ENCODE data around the gene BTBD6. TPM values are rescaled to one million over a fixed set of nuclear protein-coding genes. Genes with fewer than 3 reads are reported as not detected.
A peak's percentile ranks its signal among the peaks of the same experiment; 100 is the strongest.
"Not testable (repeated sequence)": the region's sequence is repeated elsewhere in the genome, so short reads cannot be mapped to it uniquely, and the experiment has no call there.

Gene BTBD6
- total and polyA plus RNA-seq, 8 donors = 4.3 to 44.5 (median 8.3) TPM

- Histone ChIP-seq H3K36me3 (no peaks in the 10 kb centered on the region), H3K27ac (no peak overlapping the region), H3K27me3 (no peaks in the 10 kb centered on the region), H3K4me3 (no peak overlapping the region), H3K9me3 (no peaks in the 10 kb centered on the region), H3K4me1 (peaks cover 16 to 24% (median 22%) of the 10 kb centered on the region in 3 donors)
- intact Hi-C loops (cut with DNase I) = loop anchor here in 1 of 3 donors (10.0 kb wide), 2 partner anchors 70 to 200 kb away; no protein-coding TSS in a partner anchor
- TF ChIP-seq, protein P1, sequence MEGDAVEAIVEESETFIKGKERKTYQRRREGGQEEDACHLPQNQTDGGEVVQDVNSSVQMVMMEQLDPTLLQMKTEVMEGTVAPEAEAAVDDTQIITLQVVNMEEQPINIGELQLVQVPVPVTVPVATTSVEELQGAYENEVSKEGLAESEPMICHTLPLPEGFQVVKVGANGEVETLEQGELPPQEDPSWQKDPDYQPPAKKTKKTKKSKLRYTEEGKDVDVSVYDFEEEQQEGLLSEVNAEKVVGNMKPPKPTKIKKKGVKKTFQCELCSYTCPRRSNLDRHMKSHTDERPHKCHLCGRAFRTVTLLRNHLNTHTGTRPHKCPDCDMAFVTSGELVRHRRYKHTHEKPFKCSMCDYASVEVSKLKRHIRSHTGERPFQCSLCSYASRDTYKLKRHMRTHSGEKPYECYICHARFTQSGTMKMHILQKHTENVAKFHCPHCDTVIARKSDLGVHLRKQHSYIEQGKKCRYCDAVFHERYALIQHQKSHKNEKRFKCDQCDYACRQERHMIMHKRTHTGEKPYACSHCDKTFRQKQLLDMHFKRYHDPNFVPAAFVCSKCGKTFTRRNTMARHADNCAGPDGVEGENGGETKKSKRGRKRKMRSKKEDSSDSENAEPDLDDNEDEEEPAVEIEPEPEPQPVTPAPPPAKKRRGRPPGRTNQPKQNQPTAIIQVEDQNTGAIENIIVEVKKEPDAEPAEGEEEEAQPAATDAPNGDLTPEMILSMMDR (IDR thresholded peaks at IDR 0.05) = no peak
- FAIRE-seq = no peak
- WGBS, 2 donors = 44 to 51% methylated on average over 8 of the region's 8 CpGs
- peak in 1 of 4 donors; percentile 38 for ATAC-seq
- peak in 1 of 6 donors; percentile 50 for DNase-seq
Observed at GRCh38 chr14:105285174-105285573, 36.8 kb downstream of the BTBD6 start.

GRCh38 chr14:105286759-105287144, 38.4 kb downstream of the BTBD6 start:
- H3K27me3 ChIP-seq = no peaks in the 10 kb centered on the region
- H3K27ac ChIP-seq = no peak overlapping the region
- WGBS, 2 donors = 95% methylated on average over 9 of the region's 9 CpGs
- ATAC-seq (no peak), FAIRE-seq (no peak), DNase-seq (peak in 1 of 6 donors; percentile 11)
- H3K36me3 ChIP-seq = no peaks in the 10 kb centered on the region
- TF ChIP-seq, protein P1 (IDR thresholded peaks at IDR 0.05) = no peak
- no peaks in the 10 kb centered on the region for H3K9me3 ChIP-seq
- intact Hi-C loops (cut with DNase I) = loop anchor here in 1 of 3 donors (10.0 kb wide), 2 partner anchors 68 to 202 kb away; no protein-coding TSS in a partner anchor
- no peak overlapping the region for H3K4me3 ChIP-seq
- peaks cover 16 to 20% (median 17%) of the 10 kb centered on the region in 3 donors for H3K4me1 ChIP-seq

- Histone ChIP-seq H3K9me3 (no peaks in the 10 kb centered on the region), H3K4me1 (peaks cover 10 to 17% (median 16%) of the 10 kb centered on the region in 3 donors), H3K36me3 (no peaks in the 10 kb centered on the region), H3K27ac (no peak overlapping the region), H3K4me3 (no peak overlapping the region), H3K27me3 (no peaks in the 10 kb centered on the region)
- intact Hi-C loops (cut with DNase I) = loop anchor here in 1 of 3 donors (10.0 kb wide), 2 partner anchors 67 to 203 kb away; no protein-coding TSS in a partner anchor
- FAIRE-seq = no peak
- peak in 1 of 6 donors; percentile 12 for DNase-seq
- 83 to 85% methylated on average over 24 of the region's 24 CpGs for WGBS, 2 donors
- TF ChIP-seq, protein P1 (IDR thresholded peaks at IDR 0.05) = no peak
- no peak for ATAC-seq
Observed at GRCh38 chr14:105287249-105288102, 39.1 kb downstream of the BTBD6 start.

DNA sequence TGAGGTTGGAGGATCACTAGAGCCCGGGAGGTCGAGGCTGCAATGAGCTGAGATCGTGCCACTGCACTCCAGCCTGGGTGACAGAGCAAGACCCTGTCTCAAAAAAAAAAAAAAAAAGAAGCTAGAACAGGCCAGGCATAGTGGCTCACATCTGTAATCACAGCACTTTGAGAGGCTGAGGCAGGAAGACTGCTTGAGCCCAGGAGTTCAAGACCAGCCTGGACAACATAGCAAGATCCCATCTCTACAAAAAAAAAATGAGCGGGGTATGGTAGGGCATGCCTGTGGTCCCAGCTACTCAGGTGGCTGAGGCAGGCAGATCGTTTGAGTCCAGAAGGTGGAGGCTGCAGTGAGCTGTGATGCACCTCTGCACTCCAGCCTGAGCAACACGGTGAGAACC, 40.6 kb downstream of the BTBD6 start:
- not testable (repeated sequence) for ATAC-seq, H3K27ac ChIP-seq, H3K4me1 ChIP-seq, H3K9me3 ChIP-seq, H3K4me3 ChIP-seq, FAIRE-seq, H3K36me3 ChIP-seq, H3K27me3 ChIP-seq, DNase-seq
- 83% methylated on average over 6 of the region's 6 CpGs for WGBS, 2 donors
- intact Hi-C loops (cut with DNase I) = loop anchor here in 1 of 3 donors (10.0 kb wide), 2 partner anchors 66 to 204 kb away; no protein-coding TSS in a partner anchor

DNA sequence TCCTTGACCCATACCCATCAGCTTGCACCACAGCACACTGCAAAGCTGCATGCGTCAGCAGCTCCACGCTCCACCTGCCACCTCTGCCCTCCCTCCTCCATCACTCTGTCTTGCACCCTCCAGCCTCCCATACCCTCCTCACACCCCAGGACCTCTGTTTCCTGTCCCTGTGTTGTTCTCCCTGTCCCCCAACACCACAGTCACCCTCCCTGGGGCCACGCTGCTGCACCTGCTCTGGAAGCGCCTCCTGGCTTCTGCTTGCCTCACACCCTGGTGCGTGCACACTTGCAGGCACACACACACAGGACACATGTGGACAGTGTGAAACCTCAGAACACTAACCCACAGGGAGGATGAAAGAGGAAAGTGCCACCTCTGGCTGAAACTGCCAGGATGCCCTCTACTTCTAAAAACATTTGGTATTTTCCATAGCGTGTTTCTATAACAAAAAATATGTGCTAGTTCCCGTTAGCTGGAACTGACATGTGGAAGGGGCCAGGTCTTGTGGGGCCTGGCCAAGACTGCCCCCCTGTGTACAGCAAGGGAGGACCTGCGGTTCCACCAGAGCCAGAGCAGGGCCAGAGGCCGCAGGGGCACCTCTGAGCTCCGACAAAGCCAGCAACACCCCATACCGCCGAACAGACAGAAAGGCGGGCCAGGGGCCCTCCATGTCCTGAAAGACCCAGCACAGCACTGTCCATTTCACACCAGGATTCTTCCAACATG, 42.5 kb downstream of the BTBD6 start:
- H3K36me3 ChIP-seq = no peaks in the 10 kb centered on the region
- peaks cover 0 to 9% (median 5%) of the 10 kb centered on the region in 3 donors for H3K4me1 ChIP-seq
- H3K4me3 ChIP-seq = no peak overlapping the region
- FAIRE-seq (no peak), DNase-seq (no peak), ATAC-seq (peak in 1 of 4 donors; percentile 17)
- WGBS, 2 donors = 77 to 81% methylated on average over 13 of the region's 13 CpGs
- no peaks in the 10 kb centered on the region for H3K9me3 ChIP-seq
- TF ChIP-seq, protein P1 (IDR thresholded peaks at IDR 0.05) = no peak
- H3K27ac ChIP-seq = no peak overlapping the region
- intact Hi-C loops (cut with DNase I) = no loop called here
- H3K27me3 ChIP-seq = no peaks in the 10 kb centered on the region

Measured in pancreas (tissue), 10 donors.